Measurements from ENCODE around the gene USP7. TPM values are rescaled to one million over a fixed set of nuclear protein-coding genes. Genes with fewer than 3 reads are reported as not detected.
A peak's percentile ranks its signal among the peaks of the same experiment; 100 is the strongest.

USP7 gene
- total RNA-seq (2013; cell fraction: nucleolus; rRNA removed): 276 and 307 TPM in 2 replicates
- total RNA-seq (2014; rRNA removed) (74.3 and 81.3 TPM in 2 replicates), total RNA-seq (2014; rRNA removed; fragmentation: Illumina TruSeq; extraction: Trizol) (68.0 and 68.9 TPM in 2 replicates), total RNA-seq (2021) (133 and 138 TPM in 2 replicates), polyA plus RNA-seq (2011; rRNA removed) (86.4 and 100 TPM in 2 replicates), polyA plus RNA-seq (2014; fragmentation: Illumina TruSeq; extraction: Trizol) (107 and 144 TPM in 2 replicates), polyA plus RNA-seq (2014; fragmentation: Nextera tagmentation; extraction: Ambion mirVana) (10 to 100 TPM; 20.8 to 25.0 TPM), polyA plus RNA-seq (2014; rRNA removed) (53.0 and 57.4 TPM in 2 replicates), polyA plus RNA-seq (2016; fragmentation: Nextera tagmentation; extraction: Ambion mirVana) (10 to 100 TPM; 16.2 to 18.6 TPM), polyA minus RNA-seq (2011; rRNA and poly(A)+ RNA removed) (132 and 155 TPM in 2 replicates), Bru-seq, nascent RNA (percentile 95 among the genes with signal in this experiment), BruChase-seq, experiment 1, labeled RNA remaining after a 6-hour chase (percentile 97 among the genes with signal in this experiment), BruChase-seq, experiment 2, labeled RNA remaining after a 2-hour chase (percentile 95 among the genes with signal in this experiment)
- polyA plus RNA-seq (2011; ENCODE audit: low read depth): 52.7 TPM
- polyA plus RNA-seq (2011; cell fraction: cytosol; rRNA removed): 24.9 and 31.7 TPM in 2 replicates
- polyA plus RNA-seq (2011; cell fraction: nucleus; rRNA removed): 137 and 156 TPM in 2 replicates
- polyA plus RNA-seq (2012): 86.1 and 88.3 TPM in 2 replicates
- polyA minus RNA-seq (2011; cell fraction: cytosol; rRNA and poly(A)+ RNA removed): 44.8 and 51.1 TPM in 2 replicates
- 130 and 190 TPM in 2 replicates for polyA minus RNA-seq (2011; cell fraction: nucleus; rRNA and poly(A)+ RNA removed)
- long read RNA-seq, experiment 1, partial matches to known transcripts: 5 of 8 reads
- long read RNA-seq, experiment 1, other reads (novel, unspliced or antisense): 3 of 8 reads
- long read RNA-seq, experiment 2, full-length matches to known transcripts: 1 of 88 reads
- long read RNA-seq, experiment 2, partial matches to known transcripts: 75 of 88 reads
- long read RNA-seq, experiment 2, other reads (novel, unspliced or antisense): 12 of 88 reads

DNA sequence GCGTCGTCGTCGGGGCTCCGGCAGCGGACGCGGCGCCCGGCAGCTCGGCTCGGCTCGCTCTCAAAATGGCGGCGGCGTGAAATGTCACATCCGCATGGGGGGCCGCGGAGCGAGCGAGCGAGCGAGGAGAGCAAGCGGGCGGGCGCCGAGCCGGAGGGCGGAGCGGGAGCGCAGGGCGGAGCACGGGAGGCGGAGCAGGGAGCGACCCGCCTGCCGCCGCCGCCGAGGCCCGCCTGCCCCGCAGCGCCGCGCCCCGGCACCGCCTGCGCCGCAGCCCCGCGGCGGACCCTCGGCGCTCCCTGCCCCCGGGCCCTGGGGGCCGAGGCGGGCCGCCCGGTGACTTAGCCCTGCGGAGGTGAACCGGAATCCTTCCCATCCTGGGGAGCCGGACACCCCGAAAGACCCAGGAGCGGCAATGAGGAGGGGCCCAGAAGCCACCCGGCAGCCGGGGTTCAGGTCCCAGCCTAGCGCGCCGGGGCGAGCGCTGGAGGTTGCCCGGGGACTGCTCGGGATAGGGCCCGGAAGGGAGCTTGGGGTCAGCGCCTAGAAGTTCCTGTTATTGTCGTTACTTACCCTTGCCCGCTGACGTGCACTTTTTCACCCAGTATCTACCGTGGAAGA, at the start of gene USP7:
Gene USP7, minus strand, starts transcription at position 86 of the 621 bp plus-strand sequence. CDS start 621 bp downstream, outside the sequence.
- H3K4me2 ChIP-seq (ENCODE audit: control insufficient read depth, insufficient read depth): peak within 1 kb of the TSS; percentile 87
- no peak for TF ChIP-seq POLR2AphosphoS5 (IDR thresholded peaks at IDR 0.05; ENCODE audit: low read length)
- TF ChIP-seq CREB1 (IDR thresholded peaks at IDR 0.05; ENCODE audit: low read depth): peak; percentile 66
- TF ChIP-seq USF1 (IDR thresholded peaks at IDR 0.05; ENCODE audit: borderline replicate concordance, extremely low read length, insufficient read depth, low read depth, low read length): no peak
- no peak for TF ChIP-seq EGR1 (IDR thresholded peaks at IDR 0.05; ENCODE audit: borderline replicate concordance in 1 of 2, low read depth in 2 of 2, low read length in 2 of 2)
- TF ChIP-seq ZNF622 (IDR thresholded peaks at IDR 0.05): no peak
- no peak for TF ChIP-seq IRF3 (IDR thresholded peaks at IDR 0.05)
- TF ChIP-seq EED (IDR thresholded peaks at IDR 0.05; ENCODE audit: low read depth): no peak
- no peak for TF ChIP-seq ZZZ3 (IDR thresholded peaks at IDR 0.05; ENCODE audit: control insufficient read depth, insufficient read length, low read depth)
- no peak for TF ChIP-seq MTA2 (IDR thresholded peaks at IDR 0.05; ENCODE audit: low read depth)
- no peak for TF ChIP-seq HDGF (IDR thresholded peaks at IDR 0.05)
- TF ChIP-seq MXI1 (IDR thresholded peaks at IDR 0.05; ENCODE audit: low read depth, low read length): no peak; the same call in 1 of the 2 replicates
- no peak for TF ChIP-seq MEF2B (IDR thresholded peaks at IDR 0.05; ENCODE audit: partially characterized antibody, poor library complexity, severe bottlenecking)
- no peak for TF ChIP-seq HSF1 (IDR thresholded peaks at IDR 0.05; ENCODE audit: low read depth, low read length)
- TF ChIP-seq SPI1 (IDR thresholded peaks at IDR 0.05; ENCODE audit: borderline replicate concordance, insufficient read depth, low read depth, low read length): no peak
- peak in 1 of 2 experiments; percentile 68; a peak in 1 of 4 replicates for TF ChIP-seq BHLHE40 (IDR thresholded peaks at IDR 0.05; ENCODE audit: borderline replicate concordance in 1 of 2, low read depth in 2 of 2, low read length in 1 of 2)

More for the DNA sequence above, at the start of gene USP7:
- ATAC-seq (peak; percentile 86), DNase-seq (ENCODE audit: low read depth, low spot score) (no peak), FAIRE-seq (peak; percentile 7)
- H3K9me3 ChIP-seq (replicated peaks; ENCODE audit: control insufficient read depth, insufficient read depth, low read length): no peaks in the 10 kb centered on the region
- H3K36me3 ChIP-seq (ENCODE audit: control insufficient read depth in 2 of 2, insufficient read depth in 2 of 2, low read length in 1 of 2): no peaks in the 10 kb centered on the region
- POLR2A ChIA-PET: no interaction called here
- H3K4me3 ChIP-seq: peak within 1 kb of the TSS; percentile 80
- RAD21 ChIA-PET (ENCODE audit: unreplicated experiment): interaction anchor here (0.9 to 1.0 kb wide), 2 partner anchors 45 to 73 kb away, joined by 3 read pairs; no protein-coding TSS in a partner anchor
- intact Hi-C loops (cut with micrococcal nuclease; ENCODE audit: unreplicated experiment) (loop anchor here (2.0 to 5.0 kb wide), 5 partner anchors 37 to 168 kb away; partner anchors contain the start of gene HAPSTR1), in situ Hi-C loops (cut with MboI) (no loop called here)
- peak within 1 kb of the TSS; percentile 85 for H3K27ac ChIP-seq (ENCODE audit: control insufficient read depth, insufficient read depth)
- peaks cover 11% of the 10 kb centered on the region for H4K20me1 ChIP-seq (ENCODE audit: control insufficient read depth, insufficient read depth)
- H3K79me2 ChIP-seq (ENCODE audit: control insufficient read depth, insufficient read depth, low read length): peaks cover 48% of the 10 kb centered on the region
- WGBS (ENCODE audit: insufficient coverage, insufficient replicate concordance, low lambda C conversion rate, missing lambda C conversion rate): under 1% methylated on average over 29 of the region's 79 CpGs
- H2AFZ ChIP-seq (ENCODE audit: control insufficient read depth, low read depth, low read length): peak within 1 kb of the TSS; percentile 45
- H3K27me3 ChIP-seq (replicated peaks in 1 of 2; ENCODE audit: control insufficient read depth in 2 of 2, insufficient read depth in 2 of 2, low read length in 1 of 2): no peaks in the 10 kb centered on the region
- H3K9ac ChIP-seq (ENCODE audit: control insufficient read depth, insufficient read depth, low read length): peak within 1 kb of the TSS; percentile 82
- CTCF ChIA-PET: interaction anchor here (0.6 kb wide), 1 partner anchor 398 kb away, joined by 3 read pairs; no protein-coding TSS in a partner anchor
- H3K4me1 ChIP-seq (ENCODE audit: control insufficient read depth, insufficient read depth, low read length): peaks cover 8% of the 10 kb centered on the region
- SMC1A ChIA-PET (ENCODE audit: uncharacterized antibody, unreplicated experiment): interaction anchor here (1.2 kb wide), 1 partner anchor 72 kb away, joined by 3 read pairs; no protein-coding TSS in a partner anchor
- no TSS peak for BruUV-seq (replicated peaks)

Measured in GM12878 (cell line).